AG10803 (cell line): ENCODE results near the gene OR52E4.

ENCODE experiments used
- DNase-seq: peaks from one replicate; pipeline ENCODE4 v3.0.0; 2010; ENCODE audit warnings: low read depth
- H3K4me3 ChIP-seq: 2 replicates; pipeline ENCODE4 v1.5.1; 2011; ENCODE audit warnings: mild to moderate bottlenecking, low read length, control low read depth
- CTCF ChIP-seq: conservative IDR thresholded peaks from 2 replicates; pipeline ENCODE4 v1.5.1; 2011; ENCODE audit warnings: mild to moderate bottlenecking, low read length, control low read depth, inconsistent platforms

OR52E4 gene

GRCh38 chr11:5928271-5928670 lies 47.8 kb downstream of the OR52E4 start:
- no peak for TF ChIP-seq CTCF
- no peak for DNase-seq

GRCh38 chr11:5928811-5929210 lies 48.4 kb downstream of the OR52E4 start:
- TF ChIP-seq CTCF, result no peak
- DNase-seq, result no peak
- H3K4me3 ChIP-seq, result no peak overlapping the region

More at GRCh38 chr11:5928271-5928670, 47.8 kb downstream of the OR52E4 start:
- no peak overlapping the region for H3K4me3 ChIP-seq

GRCh38 chr11:5929571-5930368 lies 49.3 kb downstream of the OR52E4 start:
- no peak for TF ChIP-seq CTCF
- H3K4me3 ChIP-seq, result no peak overlapping the region
- DNase-seq, result no peak

GRCh38 chr11:5930614-5931013 lies 50.2 kb downstream of the OR52E4 start:
- no peak for TF ChIP-seq CTCF
- H3K4me3 ChIP-seq, result no peak overlapping the region
- DNase-seq, result no peak

- TF ChIP-seq CTCF, result no peak
- DNase-seq, result no peak
- no peak overlapping the region for H3K4me3 ChIP-seq
Observed at GRCh38 chr11:5931061-5931460, 50.6 kb downstream of the OR52E4 start.

- TF ChIP-seq CTCF, result no peak
- H3K4me3 ChIP-seq, result no peak overlapping the region
- no peak for DNase-seq
Observed at GRCh38 chr11:5932671-5933070, 52.2 kb downstream of the OR52E4 start.

- H3K4me3 ChIP-seq, result no peak overlapping the region
- TF ChIP-seq CTCF, result no peak
Observed at GRCh38 chr11:5933116-5933515, 52.7 kb downstream of the OR52E4 start.

More at GRCh38 chr11:5933116-5933515, 52.7 kb downstream of the OR52E4 start:
- no peak for DNase-seq
